ENCODE results near the gene MAGIX. TPM values are rescaled to one million over a fixed set of nuclear protein-coding genes. Genes with fewer than 3 reads are reported as not detected.

Gene MAGIX
- total RNA-seq, 4 donors from 2014 or later, result 0.17 to 3.0 (median 0.35) TPM

GRCh38 chrX:49155900-49156837, 6.4 kb upstream of the MAGIX start:
- no peak for TF ChIP-seq CTCF (IDR thresholded peaks at IDR 0.05; ENCODE audit: low read depth)

- no peak for TF ChIP-seq CTCF (IDR thresholded peaks at IDR 0.05; ENCODE audit: low read depth)
Measured at GRCh38 chrX:49157194-49157593, 5.4 kb upstream of the MAGIX start.

GRCh38 chrX:49160908-49161307, 1.6 kb upstream of the MAGIX start:
- TF ChIP-seq CTCF (IDR thresholded peaks at IDR 0.05; ENCODE audit: low read depth), result no peak

- TF ChIP-seq CTCF (IDR thresholded peaks at IDR 0.05; ENCODE audit: low read depth), result no peak
Measured at GRCh38 chrX:49161632-49162031, 926 bp upstream of the MAGIX start.

GRCh38 chrX:49163555-49164419, 1.2 kb downstream of the MAGIX start:
- TF ChIP-seq CTCF (IDR thresholded peaks at IDR 0.05; ENCODE audit: low read depth), result no peak

GRCh38 chrX:49164589-49165360, 2.2 kb downstream of the MAGIX start:
- TF ChIP-seq CTCF (IDR thresholded peaks at IDR 0.05; ENCODE audit: low read depth), result no peak
